Fibroblast of skin of left quadriceps (primary cell): Measurements from ENCODE around the gene TAS2R16.

Experiments
- DNase-seq, 2 experiments: peaks; one replicate each; pipeline ENCODE4 v3.0.0-alpha.2; 2013; ENCODE audit warnings: low read depth in 2 of 2

The TAS2R16 gene, protein sequence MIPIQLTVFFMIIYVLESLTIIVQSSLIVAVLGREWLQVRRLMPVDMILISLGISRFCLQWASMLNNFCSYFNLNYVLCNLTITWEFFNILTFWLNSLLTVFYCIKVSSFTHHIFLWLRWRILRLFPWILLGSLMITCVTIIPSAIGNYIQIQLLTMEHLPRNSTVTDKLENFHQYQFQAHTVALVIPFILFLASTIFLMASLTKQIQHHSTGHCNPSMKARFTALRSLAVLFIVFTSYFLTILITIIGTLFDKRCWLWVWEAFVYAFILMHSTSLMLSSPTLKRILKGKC

DNA sequence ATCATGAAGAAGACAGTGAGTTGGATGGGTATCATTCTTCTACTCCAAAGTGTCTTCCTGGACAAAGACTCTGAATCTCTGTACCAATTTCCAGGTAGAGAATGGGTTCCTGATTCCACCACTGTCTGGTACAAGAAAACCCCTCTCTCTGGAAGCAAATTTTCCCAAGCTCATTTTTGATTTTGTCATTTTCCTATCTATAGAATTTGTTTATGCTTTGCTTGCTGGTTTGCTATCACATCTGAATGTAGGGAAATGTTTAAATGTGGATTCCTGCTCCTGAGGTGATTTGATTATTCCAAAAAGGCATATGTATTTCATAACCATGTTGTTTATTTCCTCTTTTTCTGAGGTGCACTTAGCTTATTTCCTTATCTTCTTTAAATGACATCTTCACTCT, at the start of gene TAS2R16:
TAS2R16 (minus strand) TSS at position 101 of the 400 bp plus-strand sequence; CDS start at position 35, 66 bp downstream.
- DNase-seq: no peak

DNA sequence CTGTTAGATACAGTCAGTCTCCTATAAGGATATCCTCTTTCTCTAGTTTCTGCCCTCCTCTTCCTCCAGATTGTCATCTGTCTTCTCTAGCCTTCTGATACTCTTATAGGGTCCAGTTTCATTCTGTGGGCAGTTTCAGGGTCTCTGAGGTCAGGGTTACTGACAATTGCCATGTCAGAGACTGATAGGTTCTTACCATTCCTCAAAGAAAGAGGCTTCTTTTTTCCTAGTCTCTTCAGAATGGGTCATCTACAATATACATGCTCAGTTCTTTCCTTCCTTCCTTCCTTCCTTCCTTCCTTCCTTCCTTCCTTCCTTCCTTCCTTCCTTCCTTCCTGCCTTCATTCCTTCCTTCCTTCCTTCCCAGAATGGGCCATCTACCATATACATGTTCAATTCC, 48.1 kb upstream of the TAS2R16 start:
- no peak for DNase-seq

DNA sequence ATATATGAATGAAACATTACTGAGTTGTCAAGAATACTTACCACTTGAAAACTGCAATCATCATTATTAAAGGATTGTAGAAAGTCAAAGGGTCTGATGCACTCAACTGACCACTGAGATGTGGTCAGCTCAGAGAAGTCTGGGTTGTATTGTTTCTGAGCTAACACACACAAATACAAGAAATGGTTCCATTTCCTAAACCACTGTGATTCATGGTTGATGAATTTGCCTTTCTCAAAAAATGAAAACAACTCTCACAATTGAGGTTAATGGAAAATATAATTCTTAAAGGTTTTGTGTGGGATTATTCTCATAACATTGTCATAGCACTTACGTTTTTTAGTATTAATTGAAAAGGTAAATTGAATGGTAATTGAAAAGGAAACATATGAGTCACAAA, 45.6 kb upstream of the TAS2R16 start:
- DNase-seq: no peak

DNA sequence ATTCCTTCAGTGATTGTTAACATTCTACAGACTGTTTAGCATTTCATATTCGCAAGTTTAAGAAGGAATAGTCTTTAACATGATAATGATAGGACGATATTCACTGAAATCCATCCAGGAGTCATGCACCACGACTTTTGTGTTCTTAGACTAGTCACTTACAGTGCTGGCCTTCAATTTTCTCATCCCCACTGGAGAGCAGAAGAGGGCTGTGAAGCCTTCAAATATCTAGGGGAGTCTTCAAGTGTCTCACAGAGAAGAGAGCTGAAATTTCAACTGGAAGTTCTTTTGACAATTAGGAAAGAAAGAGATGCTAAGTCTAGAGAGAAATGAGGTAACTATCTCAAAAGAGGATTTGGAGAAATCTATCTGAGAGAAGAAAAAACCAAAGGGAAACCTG, 43.8 kb upstream of the TAS2R16 start:
- no peak for DNase-seq

DNA sequence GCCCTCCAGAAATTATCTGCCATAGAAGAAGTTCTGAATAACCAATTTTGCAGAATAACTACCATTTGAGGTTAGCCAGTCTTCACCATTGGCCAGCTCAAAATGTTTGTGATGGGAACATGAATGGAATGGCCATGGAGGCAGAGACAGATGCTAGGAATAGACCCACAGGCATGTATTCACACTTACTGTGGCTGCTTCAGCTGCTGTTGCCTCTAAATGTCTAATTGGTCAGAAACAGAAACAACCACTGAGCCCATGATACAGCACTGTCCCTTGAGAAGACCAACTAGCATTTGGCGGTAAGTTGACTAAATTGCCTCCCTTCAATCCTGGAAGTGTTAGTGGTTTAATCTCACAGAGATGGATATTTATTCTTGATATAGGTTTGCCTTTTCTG, 38.6 kb upstream of the TAS2R16 start:
- no peak for DNase-seq

DNA sequence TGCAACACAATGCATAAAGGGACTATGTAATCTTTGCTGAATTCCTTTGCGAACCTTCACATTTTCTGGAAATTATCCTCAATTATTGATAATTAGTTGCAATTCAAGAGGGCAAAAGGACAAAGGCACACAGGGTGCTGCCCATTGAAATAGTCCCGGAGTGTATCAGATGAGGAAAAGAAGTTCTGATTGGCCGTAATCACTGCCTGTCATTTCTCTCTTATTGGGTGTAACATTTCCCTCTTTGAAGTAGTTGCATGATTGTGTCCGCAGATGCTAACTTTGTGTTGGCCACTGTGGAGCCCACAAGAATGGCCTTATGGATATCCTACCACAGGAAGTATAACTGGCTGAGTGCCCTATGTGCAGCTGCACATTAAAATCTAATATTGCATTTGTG, 35.1 kb upstream of the TAS2R16 start:
- no peak for DNase-seq

DNA sequence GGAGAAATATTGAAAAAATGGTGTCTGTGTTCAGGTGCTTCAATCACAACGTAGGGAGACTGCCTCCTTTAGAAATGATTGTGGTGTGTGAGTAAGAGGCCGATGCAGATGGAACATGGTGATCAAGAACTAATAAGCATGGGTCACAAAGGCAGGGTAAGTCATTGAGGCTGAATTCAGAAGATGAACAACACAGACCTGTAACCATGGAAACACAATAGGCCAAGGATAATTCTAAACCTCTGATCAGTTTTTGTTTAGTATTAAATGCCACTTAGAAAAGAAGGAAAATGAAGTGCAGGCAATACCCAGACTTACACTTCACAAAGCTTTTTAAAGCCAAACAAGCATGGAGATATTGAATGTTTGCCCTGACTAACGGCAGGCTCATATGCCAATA, 32.8 kb upstream of the TAS2R16 start:
- DNase-seq: no peak

DNA sequence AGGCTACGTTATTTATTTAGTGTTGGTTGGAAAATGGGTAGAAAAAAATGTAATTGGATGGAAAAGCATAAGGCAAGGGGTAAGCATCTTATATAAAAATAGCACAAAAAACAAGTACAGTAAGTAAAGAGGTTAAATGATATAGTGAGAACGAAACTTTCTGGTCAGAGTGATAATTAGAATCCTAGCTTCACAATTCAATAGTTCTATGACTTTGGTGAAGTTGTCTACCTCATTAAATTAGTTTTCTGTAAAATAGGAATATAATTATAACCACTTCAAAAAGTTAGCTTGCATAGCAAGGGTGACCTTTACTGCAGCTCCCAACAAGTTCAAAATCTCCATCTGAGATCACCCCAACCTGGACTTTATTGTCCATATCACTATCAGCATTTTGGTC, 30.8 kb upstream of the TAS2R16 start:
- no peak for DNase-seq

DNA sequence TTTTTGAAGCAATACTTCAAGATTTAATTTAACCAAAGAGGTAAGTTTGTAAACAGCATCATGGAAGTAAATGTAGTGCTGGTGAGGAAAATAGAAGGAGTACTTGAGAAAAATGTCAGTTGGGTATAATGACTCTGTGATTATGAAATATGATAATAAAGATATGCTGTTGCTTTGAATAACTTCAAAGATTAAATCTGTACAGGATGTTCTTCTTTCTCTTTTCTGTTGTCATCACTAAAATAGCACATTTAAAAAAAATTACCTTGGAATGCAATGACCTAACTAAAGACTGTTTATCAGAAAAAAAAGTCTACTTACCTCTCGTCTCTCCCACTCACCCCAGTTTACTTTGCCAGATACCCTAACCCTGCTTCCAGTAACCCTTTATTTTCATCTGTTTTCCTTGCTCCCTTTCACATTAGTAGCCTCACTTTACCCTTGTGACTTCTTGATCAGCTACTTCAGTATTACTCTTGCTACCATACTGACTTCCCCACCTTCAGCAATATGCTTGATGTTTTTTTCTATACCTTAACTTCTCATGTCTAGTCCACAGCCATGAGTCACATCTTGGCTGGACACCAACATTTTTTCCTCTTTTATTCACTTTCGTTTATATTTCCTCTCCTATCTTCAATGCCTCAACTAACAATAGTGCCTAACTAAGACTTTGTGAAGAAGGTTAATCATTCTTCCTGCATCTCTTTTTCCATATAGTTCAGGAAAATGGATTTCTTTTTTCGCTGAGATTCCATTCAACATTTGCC, 29.7 kb upstream of the TAS2R16 start:
- DNase-seq: no peak

DNA sequence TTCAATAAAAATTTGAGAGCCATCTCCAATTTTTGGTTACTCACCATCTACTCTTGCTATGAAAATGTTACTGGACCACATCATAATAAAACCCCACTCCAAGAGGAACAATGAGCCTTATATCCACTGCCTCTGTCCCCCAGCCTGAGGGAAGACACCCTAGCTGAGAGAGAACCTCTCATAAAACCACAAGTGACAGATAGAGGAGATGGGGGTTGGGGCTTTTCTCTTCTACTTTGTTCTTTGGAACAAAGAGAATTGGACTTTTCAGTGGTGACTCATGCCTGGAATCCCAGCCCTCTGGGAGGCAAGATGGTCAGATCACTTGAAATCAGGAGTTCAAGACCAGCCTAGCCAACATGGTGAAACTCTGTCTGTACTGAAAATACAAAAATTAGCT, 27.6 kb upstream of the TAS2R16 start:
- DNase-seq: no peak

DNA sequence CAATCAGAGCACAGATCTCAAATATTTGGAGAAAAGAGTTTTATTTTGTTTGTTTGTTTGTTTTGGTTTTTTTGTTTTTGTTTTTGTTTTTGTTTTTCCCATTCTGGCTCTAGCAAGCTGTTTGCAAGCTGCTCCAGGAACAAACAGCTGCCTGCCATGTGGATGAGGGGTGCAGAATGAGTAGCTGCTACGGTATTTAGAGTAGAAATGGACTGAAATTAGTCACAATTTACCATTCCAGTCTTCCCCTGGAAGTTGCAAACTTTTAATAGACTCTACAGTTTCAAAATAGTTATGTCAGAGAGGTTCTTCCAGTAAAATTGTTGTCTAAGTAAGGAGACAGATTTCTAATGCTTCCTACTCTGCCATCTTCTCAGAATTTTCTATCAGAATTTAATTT, 27.1 kb upstream of the TAS2R16 start:
- no peak for DNase-seq

DNA sequence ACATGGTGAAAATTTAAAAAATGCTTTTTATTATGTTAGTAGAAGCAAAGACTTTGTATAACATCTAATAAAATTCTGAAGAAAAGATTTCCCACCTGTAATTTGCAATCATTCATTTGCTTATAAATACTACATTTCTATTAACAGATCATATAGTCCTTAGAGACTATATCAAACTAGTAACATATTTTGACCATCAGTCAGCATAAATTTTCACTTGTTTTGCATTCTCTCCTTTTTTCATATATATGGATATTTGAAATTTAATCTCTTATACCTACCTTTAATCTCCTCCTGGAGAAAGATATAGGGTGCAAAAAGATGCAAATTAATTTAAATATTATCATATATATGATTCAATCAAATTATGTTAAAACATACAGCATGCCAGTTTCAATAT, 16.9 kb upstream of the TAS2R16 start:
- no peak for DNase-seq

DNA sequence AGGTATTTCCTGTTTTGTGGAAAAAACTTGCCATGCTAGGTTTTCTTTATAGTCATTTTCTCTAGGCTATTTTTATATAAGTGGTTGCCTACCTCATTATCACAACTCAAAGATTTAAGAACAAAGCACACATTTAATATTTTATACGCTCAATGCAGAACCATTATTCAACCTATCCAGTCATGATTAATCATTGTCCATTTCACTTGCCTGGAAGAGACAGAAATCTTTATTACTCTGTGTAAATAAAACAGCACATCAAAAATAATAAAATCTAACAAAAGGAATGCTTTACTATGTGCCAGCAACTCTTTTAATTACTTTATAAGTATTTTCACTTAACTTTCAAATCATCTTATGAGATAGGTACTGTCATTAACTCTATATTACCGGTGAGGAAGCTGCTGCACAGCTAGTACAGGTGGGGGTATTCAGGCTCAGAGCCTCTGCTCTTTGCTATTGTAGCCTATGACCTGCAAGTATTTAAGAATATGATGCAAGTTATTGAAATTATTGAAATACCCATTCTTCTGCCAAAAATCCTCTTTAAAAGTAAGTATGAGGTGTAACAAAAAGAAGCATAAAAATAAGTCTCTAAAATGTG, 16.4 kb upstream of the TAS2R16 start:
- no peak for DNase-seq

DNA sequence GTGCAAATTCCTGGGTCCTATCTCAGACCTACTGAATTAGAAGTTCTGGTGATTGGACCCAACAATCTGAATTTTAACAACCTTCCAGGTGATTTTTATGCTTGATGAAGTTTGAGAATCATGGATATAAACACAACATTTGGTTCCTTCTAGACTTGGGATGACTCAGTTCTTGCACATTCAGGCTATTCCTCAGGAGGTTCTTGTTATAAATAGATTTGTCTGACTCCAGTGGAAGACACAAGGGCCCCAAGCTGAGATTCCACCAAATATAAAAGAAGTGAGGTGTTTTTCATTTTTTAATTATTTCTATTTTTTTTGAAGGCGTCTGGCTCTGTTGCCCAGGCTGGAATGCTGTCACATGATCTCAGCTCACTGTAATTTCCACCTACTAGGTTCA, 9.4 kb upstream of the TAS2R16 start:
- DNase-seq: no peak

DNA sequence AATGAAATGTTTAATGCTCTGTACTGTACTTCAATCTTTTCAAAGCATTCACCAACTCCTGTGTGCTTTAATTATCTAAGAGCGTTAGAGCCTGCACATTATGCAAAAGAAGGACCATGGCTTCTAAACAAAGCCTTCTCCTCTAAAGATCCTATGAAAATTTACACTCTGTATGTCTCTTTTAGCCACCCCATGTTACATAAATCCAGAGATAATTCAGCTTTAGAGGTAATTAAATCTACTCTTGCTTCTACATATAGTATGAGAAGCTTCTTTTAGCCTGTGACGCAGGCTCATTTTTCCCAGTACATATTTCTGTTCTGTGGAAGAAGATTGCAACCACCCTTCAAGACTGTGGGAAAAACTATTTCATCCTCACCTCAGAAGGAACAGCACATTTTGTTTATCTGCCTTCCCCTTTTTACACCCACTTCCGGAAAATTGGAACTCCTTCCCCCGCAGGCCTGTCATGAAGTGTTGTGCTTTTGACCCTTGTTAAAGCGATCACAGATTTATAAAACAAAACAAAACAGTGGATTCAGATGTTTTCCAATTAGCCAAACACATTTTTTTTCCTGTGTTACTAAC, 8.1 kb upstream of the TAS2R16 start:
- no peak for DNase-seq

DNA sequence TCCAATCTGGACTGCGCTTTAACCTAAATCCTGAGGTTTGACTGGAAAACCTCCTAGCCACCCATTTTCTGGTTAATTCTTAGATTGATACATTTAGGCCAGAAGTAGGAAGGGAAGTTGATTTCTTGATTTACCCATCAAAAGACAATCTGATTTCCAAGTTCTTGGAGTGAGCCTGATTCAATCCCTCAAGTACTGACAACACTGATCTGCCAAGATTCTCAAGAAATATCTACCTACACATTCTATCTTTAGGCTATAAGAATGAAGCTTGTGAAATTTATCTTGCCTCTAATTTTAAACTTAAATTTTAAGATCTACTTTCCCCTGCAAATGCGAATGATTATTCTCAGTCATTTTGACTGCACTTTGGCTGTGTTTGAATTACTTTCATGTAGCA, 5.9 kb downstream of the TAS2R16 start:
- no peak for DNase-seq

DNA sequence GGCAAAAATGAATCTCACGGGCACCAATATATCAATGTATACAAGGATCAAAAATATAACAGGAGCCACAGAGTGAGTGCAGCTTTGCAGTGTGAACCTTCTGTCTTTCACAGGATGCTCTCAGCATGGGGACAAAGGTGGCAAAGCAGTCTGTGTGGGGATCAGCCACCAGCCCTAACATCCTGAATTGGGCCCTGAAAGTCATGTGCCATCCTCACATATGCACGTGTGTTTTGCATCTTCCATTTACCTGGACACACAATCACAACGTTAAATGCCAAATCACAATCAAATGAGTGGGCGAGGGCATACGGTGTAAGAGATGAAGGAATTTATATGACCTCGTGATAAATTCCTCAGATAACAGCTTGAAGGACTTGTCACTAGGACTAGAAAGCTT, 6.5 kb downstream of the TAS2R16 start:
- DNase-seq: no peak

DNA sequence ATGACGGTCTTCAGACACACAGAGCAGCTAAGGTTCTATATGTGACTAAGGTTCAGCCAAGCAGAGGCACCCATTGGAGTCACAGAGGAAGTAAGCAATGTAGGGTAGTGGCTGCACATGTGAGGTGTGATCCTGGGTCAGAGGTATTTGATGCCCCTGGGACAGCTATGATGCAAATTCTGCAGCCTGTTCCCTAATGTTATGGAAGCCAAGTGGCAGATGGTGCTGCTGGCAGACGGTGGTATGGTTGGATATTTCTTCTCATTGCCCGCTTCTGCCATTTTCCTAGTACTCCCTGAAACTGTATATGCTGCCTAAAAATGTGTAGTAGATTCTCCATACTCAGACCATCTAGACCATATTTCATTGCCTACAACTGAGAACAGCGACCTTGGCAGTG, 7.2 kb downstream of the TAS2R16 start:
- DNase-seq: no peak

DNA sequence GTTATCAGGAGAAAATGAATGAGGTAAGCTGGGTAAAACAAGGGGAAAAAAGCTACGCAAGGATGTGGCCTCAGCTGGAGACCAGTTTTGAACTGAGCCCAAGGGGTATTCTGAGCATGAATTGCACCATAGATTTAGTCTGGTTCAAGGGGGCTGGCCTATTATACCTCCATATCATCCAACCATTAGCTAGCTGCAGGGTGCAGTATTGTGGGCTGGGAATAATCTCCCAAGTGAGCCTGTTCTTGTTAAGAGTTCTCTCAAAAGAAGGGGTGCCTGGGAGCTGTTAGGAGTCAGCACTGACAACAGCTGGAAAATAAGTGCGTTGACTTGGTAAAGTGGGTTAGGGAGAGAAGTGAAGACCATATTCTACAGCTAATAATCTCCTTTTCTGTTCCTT, 8.0 kb downstream of the TAS2R16 start:
- no peak for DNase-seq

DNA sequence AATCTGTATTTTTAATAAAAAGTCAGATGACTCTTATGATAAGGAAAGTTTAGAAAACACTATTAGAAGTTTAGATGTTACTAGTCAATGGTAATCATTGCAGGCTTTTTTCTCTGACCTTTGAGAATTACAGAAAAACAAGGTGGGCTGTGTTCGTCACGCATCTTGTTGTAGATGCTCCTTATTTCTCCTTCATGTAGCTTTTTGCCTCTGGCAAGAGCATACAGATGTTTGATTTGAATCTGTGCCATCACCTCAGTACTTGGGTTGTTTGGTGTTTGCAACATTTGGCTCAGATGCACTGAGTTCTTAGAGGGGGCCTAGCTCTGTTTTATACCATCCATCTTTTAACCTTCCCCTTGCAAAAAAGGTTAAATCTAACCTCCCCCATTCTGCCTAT, 11.5 kb downstream of the TAS2R16 start:
- no peak for DNase-seq

DNA sequence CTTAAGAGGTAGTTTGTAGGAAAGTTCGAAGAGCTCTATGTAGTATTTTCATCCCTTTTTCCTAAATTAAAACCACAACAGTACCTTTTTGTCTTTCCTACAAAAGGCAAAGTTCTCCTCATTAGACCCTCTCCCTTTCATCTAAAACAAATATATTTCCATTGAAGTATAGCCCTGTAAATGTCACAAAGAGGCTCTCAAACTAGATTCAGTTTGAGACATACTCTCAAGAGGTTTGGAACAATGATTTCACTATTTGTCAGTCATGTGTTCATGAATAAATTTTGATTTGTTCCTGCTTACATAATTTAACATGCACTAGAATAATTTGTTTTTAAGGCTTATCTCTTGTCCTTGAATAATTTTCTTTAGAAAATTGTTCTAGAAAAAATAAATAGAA, 12.2 kb downstream of the TAS2R16 start:
- DNase-seq: no peak

DNA sequence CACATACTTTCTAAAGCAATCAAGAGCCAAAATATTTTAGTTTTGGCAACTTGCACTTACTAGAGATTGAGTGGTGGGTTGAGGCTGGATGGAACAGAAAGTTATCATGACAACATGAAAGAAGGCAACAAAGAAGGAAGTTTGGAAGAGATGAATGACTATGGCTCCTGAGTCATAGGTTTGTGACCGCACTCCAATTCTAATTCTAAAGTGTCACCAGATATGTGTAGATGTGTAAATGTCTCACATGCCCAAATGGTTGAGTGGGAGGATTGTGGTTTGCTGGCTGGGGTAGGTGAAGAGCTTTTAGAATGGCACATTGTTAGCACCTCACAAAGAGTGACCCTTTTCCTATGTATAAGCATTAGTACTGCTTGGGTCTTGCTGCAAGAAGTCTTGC, 20.2 kb downstream of the TAS2R16 start:
- DNase-seq: no peak

DNA sequence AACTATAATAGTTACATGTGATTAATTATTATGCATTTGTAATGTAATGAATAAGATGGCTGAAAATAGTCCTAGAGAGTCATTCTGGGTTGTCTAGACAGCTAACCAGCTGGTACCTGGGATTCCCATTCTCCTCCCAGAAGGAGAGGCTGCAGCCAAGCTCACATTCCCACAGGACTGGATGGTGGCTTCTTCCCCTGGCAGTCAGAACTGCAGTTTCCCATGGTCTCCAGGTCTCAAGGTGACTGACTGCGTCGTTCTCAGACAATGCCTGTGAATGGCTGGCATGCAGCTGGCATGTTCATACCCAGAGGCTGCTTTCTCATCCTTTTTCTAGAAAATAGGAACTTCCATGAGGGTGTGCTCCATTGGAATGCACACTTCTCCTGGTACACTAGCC, 21.3 kb downstream of the TAS2R16 start:
- no peak for DNase-seq
